NCI-H1105 (cell line): ENCODE data around the gene MARCO.
"Not testable (repeated sequence)": the region's sequence is repeated elsewhere in the genome, so short reads cannot be mapped to it uniquely, and the experiment has no call there.

Source experiments
- DNase-seq: peaks from one replicate; lab custom pipeline; 2025; lab: John Stamatoyannopoulos, UW

The MARCO gene

DNA sequence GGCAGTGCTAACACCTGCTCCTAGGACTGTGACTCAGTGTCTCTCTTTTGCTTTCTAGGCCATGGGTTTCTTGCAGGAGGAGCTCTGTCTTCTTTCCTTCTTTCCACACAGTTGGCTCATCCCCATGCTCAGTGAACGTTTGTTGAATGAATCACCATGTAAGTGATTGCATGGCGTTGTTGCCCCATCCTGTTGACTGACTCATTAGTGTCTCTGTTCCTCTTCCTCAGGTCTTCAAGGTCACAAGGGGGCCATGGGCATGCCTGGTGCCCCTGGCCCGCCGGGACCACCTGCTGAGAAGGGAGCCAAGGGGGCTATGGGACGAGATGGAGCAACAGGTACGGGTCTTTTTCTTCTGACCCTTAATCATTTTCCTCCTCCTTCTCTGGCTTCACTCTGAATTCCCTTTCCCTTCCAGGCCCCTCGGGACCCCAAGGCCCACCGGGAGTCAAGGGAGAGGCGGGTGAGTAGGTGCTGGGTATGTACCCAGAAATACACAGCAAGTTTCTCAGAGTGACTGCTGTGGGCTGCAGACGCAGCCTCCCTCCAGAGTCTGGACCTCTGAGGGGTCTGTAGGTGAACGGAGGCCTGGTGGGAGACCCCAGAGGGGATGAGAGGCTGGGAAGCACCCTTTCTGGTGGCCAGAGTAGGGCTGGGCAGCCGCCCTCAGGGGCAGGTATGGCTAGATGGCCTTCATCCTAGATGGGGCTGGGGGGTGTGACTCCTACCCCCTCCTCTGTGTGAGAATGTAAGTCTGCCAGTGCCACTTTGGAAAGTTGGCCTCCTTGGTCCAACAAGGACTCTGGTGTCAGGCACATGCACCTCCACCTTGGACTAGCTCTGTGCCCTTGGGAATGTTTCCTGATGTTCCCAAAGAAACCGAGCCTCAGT is 32.4 kb downstream of the MARCO start:
- no peak for DNase-seq

DNA sequence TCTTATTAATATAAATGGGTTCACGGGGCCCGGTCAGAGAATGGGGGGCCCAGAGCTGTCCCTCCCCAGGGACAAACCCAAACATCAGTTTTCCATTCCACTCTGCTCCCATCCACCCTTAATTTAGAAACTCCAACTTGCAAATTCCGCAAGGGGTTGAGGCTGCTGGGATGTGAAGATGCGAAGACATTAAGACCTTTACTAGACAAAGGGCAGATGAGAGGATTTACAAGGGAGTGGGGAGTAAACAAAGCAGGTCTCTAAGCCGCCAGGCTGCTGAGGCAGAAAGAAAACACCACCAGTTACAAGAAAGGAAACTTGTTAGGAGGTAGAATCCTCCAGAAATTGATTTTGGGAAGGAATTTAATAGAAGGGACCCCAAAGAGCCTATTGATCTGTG is 33.1 kb downstream of the MARCO start:
- no peak for DNase-seq

DNA sequence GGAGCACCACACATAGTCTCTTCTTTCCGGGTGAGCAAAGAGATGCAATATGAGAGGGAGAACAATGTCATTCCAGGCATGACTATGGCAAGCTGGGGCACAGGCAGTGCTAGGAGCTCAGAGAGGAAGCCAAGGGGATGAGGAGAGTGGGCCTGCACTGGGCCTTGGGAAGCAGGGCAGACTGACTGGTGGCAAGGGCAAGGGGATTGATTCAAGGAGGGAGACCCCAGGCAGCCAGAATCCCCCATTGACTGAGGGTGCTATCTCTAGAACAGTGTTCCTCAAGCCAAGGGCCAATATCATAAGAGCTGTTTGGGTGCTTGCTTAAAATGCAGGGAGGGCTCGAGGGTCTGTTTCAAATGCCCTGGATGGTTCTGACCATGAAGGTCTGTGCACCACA is 36.1 kb downstream of the MARCO start:
- DNase-seq = no peak

DNA sequence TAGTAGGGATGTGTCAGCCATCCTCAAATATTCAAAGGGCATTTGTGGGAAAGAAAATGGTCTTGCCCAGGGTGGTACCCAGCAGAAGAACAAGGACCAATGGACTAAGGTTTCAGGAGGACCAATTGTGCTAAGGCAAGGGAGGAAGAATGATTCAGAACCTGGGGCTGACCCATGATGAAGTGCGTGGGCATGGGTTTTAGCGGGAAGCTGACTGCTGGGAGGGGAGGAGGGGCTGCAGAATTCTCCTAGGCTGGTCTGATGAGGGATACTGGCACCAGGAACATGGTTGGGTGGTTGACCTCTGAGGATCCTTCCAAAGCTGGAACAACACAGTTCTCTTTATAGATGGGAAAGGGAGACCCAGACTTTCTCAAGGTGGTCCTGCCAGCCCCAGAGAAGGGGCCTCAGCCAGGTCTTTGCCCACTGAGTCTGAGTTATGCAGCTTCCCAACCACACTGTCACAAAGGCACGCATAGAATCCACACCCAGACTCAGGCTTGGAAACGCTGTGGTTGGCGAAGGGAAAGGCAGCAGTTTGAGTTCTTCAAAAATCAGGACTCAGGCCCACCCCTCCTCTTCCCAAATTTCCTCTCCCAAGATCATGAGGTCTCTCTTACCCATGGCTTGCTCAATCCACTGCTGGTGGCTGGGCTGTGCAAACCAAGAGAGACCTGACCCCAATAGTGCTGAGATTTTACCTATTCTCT is 37.3 kb downstream of the MARCO start:
- DNase-seq = no peak

DNA sequence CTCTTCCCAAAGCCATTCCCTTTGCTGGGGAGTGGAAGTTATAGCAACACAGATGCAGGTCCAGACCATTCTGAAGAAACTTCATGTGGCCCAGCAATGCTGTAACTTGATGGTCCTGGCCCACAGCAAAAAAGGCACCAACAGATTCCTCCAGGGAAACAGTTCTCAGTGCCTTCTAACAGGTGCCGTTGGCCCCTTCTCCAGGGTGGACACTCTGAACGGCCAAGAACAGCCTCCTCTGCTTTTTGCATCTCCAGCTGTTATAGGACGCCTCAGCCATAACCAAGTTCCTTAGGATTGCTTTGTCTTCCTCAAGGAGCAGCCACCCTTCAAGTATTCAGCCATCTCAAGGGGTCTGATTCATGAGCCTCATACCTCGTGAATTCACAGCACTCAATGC is 38.0 kb downstream of the MARCO start:
- no peak for DNase-seq

DNA sequence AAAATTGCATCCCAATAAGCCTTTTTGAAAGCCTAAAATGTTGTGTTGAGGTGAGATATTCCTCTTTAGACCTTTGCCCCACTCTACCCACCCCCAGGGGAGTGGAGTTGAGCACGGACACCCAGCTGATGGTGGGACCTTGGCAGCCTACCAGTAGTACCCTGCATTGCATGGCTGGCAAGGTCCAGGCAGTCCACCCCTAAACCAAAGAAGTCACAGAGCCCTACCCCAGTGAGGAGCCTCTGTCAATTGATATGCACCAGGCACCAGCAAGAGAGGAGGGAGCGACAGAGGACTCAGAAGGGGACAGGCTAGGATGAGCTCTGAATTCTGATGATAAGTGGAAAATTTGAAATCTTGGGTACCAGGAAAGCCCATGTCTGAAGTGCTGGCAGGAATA is 38.6 kb downstream of the MARCO start:
- no peak for DNase-seq

DNA sequence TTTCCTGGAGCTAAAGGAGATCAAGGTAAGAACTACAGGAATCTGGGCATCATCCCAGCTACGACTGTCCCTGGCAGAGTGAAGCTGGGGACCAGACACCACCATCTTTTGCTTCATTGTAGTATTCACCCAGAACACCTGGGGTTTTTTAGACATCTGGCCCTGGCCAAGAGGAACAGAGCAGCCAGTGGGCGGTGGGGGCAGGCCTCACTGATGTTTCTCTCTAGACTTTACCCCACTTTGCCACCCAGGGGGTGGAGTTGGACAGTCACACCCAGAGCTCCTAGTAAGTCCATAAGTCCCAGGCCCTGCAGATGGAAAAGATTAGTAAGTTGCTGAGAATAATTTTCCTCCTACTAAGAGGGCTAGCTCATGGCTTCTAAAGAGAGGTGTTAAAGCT is 39.6 kb downstream of the MARCO start:
- DNase-seq = no peak

DNA sequence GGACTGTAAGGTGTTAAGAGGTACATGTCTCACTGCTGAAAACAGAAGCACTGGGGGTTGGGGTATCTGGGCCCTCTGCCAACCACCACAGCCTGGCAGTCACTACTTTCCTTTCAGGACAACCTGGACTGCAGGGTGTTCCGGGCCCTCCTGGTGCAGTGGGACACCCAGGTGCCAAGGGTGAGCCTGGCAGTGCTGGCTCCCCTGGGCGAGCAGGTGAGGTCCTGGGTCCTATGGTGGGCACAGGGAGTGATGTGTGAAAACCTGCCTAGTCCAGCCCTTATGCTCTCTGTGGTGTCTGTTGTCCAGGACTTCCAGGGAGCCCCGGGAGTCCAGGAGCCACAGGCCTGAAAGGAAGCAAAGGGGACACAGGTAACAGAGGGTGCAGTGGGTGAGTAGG is 40.0 kb downstream of the MARCO start:
- DNase-seq = no peak

DNA sequence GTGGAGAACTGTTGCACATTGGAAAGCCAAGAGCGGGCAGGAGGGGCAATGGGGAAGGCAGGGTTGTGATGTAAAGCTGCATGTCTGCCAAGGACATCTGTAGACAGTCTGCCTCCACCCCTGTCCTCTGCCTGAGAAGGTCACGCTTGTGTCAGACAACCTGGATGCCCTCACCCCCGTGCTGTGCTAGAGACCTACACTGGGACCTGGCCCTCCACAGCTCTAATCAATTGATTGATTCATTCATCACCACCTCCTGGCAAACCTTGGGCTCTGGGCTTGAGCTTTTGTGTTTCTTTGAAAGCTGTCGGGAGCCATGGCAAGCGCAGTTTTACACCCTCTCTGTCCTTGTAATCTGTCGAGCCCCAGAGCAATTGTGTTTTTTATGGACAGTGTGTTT is 41.1 kb downstream of the MARCO start:
- DNase-seq = no peak

DNA sequence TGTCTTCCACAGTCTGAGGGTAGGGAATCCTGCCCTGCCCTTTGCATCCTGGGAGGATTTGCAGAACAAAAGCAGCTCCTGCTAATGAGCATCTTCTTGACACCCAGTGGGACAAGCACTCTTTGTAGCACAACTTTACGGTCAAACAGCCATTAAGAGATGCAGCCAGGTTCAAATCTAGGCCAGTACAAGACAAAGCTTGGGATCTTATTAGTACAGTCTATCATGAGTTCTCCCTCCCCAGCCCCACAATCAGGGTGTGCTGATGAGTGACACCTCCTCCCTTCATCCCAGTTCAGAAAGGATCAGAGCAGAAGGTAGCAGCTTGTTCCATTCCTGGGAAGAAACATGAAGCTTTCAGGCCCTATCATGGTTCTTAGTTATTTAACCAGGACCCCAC is 41.9 kb downstream of the MARCO start:
- no peak for DNase-seq

DNA sequence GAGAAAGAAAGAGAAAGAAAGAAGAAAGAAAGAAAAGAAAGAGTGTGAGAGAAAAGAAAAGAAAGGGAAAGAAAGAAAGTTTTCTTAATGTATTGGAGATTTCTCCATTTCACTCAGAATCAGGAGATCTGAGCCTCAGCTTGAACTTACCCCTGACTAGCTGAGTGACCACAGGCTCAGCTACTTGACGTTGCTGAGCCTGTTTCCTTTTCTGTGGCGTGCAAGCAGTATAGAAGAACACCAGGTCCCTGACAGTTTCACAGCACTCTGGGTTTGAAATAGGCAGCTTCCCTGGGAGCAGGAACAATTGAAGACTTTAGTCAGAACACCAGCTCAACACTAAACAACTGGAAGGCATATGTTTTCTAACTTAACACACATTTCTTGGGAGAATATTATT is 44.7 kb downstream of the MARCO start:
- no peak for DNase-seq

DNA sequence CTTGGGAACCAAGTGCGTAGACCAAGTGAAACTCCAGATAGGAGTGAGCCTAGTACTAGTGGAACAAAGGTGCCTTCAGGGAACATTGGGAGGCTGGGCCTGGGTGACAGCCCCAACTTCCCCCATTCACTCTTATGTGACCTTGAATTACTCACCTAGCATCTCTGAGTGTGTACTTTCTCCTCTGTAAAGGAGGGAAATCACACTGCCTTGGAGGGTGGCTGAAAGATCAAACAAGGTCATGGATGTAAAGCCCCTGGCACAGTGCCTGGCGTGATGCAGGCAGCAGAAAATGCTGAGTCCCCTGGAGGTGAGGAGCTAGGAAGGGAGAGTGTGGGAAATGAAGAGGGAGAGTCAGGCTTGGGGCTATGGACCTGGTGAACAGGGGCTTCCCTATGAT is 45.9 kb downstream of the MARCO start:
- no peak for DNase-seq

DNA sequence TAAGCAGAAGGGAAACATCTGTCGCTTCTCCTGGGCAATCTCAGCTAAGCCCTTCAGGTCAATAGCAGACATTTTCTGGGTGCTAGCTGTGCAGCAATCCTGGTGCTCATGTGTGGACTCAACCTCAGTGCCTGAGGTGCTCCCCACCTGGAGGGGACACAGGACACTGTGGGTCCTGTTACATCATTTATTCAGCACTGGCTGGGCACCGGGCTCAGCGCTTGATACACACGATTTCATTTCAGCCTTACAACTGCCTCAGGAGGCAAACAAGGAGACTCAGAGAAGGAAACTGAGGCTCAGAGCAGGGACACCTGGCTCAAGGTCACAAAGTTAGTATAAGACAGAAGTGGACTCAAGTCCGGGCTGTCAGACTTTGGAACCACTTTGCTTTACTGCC is 46.7 kb downstream of the MARCO start:
- no peak for DNase-seq

DNA sequence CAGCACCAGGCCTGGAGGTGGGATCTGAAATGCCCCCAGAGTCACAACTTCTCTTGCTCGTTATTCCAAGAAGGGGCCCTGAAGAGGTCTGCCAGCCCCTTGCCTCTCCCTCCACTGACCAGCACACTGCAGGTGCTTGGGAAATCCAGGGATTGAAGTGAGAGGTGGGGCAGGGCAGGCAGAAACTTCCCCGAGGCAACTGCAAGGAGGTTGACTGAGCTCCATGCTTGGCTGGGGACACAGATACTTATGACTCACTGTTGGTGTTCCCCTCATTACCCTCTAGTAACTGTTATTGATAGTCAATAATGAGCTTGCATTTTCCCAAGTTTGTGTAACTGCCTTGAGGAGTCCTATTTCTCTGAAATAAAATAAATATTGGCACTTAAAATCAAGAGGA is 47.5 kb downstream of the MARCO start:
- DNase-seq = no peak

DNA sequence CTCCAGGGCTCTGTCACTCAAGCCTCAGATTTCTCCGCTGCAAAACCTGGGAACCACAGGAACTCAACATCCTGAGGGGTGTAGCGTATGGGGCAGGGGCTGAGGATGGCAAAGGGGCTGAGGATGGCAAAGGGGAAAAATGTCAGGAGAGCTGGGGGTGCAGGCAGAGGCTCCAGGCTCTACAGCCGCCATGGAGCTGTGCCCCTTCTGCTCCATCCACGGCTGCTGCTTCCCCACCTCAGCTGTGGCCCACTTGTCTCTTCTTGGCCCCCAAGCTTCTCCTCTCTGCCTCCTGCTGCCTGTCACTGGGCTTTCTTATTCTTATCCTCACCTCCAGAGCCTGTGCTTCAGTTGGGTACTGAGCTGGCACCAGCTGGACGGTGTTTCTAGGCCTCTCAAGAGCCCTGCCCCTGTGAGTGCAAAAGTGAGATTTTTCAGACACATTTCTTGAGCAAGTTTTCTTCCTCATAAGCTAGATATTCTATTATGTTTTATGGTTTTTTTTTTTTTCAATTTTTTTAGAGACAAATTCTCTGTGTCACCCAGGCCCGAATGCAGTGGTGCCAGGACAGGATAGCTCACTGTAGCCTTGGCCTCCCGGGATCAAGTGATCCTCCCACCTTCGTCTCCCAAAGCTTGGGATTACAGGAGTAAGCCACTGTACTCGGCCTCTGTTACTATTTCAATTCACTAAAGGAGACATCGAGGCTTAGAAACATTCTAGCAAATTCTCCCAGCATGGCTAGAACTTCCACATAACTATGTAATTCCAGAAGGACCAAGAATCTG is 49.0 kb downstream of the MARCO start:
- DNase-seq = no peak

DNA sequence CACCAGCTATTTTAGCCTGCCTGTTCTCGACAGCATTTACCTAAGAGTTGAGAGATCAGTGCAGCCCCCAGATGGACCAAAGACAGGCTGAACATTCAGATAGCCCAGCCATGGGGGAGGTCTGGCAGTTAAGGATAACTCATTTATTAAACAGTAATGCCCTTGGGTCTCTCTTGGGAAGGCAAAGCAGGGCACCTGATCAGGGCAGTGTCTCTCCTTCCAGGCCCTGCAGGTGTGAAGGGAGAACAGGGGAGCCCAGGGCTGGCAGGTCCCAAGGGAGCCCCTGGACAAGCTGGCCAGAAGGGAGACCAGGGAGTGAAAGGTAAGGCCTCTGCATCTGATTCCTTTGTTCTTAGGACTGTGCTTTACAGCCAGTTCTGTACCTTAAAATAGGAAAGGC is 49.6 kb downstream of the MARCO start:
- DNase-seq = no peak

DNA sequence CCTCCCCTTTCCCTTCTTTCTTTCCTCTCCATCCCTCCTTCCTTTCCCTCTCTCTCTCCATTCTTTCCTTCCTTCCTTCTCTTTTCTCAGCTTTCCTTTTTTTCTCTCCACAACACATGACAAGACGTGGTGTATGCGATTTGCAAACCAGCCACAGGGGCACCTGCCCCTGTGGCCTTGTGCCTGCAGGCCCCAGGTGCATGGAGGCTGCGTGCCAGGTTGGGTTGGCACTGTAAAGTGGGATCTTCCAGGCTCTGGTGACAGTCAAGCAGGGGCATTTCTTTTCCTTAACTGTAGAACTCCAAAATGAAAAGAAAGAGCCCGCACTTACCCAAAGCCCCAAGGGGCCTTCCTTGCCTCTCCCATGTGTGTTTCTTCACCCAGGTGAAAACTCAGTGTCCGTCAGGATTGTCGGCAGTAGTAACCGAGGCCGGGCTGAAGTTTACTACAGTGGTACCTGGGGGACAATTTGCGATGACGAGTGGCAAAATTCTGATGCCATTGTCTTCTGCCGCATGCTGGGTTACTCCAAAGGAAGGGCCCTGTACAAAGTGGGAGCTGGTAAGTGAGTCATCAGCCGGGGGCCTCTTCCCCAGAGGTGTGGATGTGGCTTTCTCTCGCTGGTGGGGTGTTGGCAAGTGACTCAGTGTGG is 50.9 kb downstream of the MARCO start:
- DNase-seq = no peak

DNA sequence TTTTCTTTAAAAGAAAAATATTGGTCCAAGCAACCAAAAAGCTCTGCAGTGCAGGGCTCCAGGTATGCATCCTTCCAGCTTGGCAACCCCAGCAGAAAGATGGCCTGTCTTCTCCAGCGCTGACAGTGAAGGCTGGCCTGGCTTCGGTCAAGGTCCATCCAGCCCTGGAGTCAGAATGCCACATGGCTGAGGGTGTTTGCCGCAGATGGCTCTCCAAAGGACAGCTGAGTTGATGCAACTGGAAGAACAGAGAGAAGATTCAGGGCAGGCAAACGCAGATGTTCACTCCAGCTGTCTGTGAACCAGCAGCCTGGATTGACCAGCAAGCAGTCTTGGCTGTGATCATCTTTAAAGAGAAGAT is 51.4 kb downstream of the MARCO start:
- DNase-seq = no peak

DNA sequence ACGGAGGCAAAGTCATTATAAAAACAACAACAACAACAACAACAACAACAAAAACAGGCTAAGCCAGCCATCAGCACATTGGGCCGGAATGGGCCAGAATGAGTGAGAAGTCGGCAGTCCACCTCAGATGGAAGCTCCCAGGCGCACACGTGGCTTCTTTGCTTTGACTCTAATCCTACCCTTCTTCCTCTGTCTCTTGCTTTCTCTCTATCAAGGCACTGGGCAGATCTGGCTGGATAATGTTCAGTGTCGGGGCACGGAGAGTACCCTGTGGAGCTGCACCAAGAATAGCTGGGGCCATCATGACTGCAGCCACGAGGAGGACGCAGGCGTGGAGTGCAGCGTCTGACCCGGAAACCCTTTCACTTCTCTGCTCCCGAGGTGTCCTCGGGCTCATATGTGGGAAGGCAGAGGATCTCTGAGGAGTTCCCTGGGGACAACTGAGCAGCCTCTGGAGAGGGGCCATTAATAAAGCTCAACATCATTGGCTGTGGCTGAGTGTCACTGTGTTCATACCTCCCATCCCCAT is 52.2 kb downstream of the MARCO start:
- DNase-seq = no peak

DNA sequence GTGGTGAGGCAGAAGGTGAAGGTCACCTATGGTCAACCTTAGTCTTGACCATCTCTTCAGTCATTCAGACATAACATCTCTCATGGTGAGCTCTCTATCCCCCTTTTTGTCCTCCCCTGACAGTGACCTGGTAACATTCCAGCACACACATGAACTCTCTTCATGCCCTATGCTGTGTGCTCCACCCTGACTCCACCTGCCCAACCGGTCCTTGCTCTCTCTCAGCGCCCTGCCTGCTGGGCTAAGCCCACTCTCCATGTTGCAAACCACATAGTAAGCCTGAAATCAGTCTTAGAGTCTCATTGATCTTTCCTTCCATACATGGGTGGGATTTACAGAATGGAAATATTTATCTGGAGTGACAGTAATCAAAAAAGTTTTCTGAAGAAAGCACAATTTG is 52.8 kb downstream of the MARCO start:
- no peak for DNase-seq

DNA sequence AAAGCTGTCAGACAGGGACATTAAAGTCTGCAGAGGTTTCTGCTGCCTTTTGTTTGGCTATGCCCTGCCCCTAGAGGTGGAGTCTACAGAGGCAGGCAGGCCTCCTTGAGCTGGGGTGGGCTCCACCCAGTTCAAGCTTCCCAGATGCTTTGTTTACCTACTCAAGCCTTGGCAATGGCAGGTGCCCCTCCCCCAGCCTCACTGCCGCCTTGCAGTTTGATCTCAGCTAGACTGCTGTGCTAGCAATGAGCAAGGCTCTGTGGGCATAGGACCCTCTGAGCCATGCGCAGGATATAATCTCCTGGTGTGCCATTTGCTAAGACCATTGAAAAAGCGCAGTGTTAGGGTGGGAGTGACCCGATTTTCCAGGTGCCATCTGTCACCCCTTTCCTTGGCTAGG is 61.9 kb downstream of the MARCO start:
- not testable (repeated sequence) for DNase-seq

DNA sequence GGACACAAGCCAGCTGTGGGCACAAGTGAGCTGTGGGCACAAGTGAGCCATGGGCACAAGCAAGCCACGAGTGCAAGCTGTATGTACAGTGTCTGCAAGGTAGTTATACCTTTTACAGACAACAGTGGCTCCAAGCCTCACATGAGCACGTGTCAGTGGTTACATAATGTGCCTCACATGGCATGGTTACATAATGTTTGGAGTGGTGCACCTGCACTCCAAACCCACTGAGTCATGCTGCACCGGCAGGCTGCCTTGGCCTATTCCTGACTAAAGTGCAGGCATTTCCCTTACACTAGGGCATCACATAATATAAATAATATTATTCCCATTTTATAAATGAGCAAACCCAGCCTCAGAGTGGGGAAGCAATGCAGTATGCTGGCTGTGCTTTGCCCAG is 62.6 kb downstream of the MARCO start:
- no peak for DNase-seq
